Measurements from ENCODE around the gene PURB.
"Not testable (repeated sequence)": the region's sequence is repeated elsewhere in the genome, so short reads cannot be mapped to it uniquely, and the experiment has no call there.

Gene PURB

DNA sequence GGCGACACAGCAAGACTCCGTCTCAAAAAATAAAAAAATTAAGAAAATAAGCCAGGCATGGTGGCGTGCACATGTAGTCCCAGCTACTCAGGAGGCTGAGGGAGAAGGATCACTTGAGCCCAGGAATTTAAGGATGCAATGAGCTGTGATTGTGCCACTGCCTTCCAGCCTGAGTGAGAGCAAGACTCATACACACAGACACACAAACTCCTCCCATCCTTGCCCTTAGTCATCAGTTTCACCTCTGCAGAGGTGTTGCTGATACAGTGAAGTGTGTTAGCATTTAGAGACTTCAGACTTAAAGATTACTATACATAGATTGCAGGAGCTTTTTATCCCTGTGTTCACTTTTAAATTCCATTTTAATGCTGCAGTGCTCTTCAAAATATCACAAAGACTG, 31.9 kb downstream of the PURB start:
- peak in 1 of 2 donors; percentile 36 for DNase-seq (ENCODE audit: low read depth in 2 of 2)

DNA sequence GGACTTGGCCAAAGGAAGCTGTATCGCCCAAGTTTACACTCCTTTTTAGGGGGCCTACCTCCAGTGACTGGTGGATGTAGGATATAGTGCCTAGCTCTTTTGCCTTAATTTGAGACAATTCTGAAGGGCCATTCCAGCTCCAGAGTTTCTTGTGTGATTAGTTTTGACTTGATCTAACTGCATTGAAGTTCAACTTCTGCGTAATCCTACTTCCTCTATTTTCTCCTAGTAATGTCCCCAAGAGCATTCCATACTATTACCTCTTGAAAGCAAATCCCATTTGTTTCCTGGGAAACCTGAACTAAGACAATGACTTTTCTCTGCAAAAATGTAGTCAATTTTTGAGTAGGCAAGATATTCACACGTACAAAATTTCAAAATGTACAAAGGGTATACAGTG, 32.7 kb downstream of the PURB start:
- DNase-seq (ENCODE audit: low read depth in 2 of 2), result no peak

- DNase-seq (ENCODE audit: low read depth in 2 of 2), result no peak
These were observed 35.3 kb downstream of the PURB start for GRCh38 chr7:44849885-44850544.

DNA sequence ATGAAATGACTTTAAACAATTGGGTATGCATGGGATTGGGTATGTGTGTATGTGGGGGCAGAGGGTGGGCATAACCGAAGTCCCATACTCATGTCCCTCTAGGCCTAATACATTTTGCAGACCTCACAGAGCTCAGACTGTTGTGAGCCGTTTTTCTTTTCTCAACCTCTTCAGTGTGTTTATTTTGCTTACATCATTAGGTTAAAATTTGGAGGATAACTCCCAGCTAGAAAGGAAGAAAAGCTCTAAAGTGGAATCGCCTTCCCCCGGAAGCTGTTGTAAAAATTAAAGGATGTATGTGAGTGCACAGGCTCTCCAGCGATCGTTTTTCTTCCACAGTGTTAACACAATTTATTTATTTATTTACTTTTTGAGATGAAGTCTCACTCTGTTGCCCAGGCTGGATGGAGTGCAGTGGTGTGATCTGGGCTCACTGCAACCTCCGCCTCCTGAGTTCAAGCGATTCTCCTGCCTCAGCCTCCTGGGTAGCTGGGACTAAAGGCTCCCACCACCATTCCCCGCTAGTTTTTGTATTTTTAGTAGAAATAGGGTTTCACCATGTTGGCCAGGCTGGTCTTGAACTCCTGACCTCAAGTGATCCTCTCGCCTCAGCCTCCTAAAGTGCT, 36.0 kb downstream of the PURB start:
- DNase-seq (ENCODE audit: low read depth in 2 of 2), result no peak

DNA sequence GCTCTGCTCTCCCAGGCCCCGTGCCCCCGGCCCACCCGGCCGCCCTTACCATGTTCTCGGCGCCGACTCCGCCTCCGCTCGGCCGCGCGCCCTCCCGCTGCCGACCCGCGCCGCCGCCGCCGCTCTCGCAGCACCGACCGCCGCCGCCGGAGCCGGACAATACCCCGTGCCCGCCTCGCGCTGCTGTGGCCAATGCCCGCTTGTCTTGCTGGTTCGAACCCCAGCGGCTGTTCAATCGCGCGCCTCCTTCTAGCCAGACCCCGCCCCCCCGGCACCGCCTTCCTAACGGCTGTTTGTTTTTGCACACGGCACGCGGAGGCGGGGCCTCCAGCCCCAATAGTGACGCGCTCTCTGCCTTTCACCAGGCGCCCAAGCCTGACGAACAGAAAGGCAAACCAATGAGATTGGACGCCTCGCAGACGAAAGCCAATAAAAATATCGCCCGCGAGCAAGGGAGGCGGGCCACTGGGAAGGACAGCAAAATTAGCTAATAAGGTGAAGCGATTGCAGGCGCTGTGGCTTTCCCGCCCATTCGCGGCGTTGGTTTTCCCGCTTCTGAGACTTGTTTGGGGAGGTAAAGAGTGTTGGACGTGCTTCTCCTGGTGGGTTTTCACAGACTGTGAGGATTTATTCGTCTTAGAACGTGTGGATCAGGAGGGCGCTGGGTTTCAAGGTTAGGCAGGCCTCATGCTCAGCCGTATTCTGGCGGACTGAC, 37.3 kb downstream of the PURB start, which contains the start of gene H2AZ2:
H2AZ2 (minus strand) TSS at position 168 of the 715 bp plus-strand sequence; CDS start at position 52, 116 bp downstream.
- peak; percentile 100 for DNase-seq (ENCODE audit: low read depth in 2 of 2)

DNA sequence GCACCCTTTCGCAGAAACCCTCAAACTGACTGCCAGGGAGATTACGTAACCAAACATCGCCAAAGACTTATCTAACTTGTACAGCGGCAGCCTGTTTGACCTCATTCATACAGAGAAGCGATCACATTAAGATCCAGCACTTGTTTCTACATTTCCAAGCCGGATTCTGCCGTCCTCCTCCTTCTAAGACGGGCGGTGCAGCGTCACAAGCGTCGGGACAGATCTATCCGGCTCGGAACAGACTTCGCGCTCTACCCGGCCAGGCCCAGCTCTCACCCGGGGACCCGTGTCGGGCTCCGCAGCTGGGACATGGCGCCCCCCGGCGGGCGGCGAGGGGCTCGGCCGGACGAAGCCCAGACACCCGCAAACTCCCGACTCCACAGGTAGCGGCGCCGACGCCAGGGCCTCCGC, 37.8 kb downstream of the PURB start:
- DNase-seq (ENCODE audit: low read depth in 2 of 2), result peak; percentile 79 to 81

DNA sequence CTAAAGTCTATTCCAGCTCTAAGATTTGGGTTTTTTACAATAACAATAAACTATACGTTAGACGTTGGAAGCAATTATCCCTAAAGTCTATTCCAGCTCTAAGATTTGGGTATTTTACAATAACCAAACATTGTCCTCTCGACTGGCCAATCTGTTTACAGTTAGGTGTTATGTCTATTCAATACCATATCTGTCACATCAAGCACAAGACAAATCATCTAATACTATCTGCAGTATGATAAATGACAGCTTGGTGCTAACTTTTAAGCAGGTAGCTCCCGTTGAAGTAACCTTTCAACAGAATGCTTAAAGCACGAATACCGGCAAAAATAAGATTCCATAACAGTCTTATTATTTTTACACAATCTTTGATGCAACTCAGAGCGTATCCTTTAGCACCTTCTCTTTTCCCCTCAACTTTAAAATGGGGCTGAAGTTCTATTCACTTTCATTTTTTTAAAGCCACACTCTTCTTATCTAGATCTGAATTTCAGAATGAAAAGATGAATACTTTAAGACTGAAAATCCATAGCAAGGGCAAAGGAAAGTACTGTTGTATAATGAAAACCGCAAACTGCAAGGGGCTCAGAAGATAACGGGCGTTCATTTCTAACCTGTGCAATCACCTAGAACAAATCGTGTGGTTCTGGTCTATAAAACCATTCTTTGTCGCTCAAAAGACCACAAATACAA, 38.4 kb downstream of the PURB start:
- DNase-seq (ENCODE audit: low read depth in 2 of 2), result no peak

- DNase-seq (ENCODE audit: low read depth in 2 of 2), result not testable (repeated sequence)
These were observed 38.9 kb downstream of the PURB start for GRCh38 chr7:44846390-44846789.

- DNase-seq (ENCODE audit: low read depth in 2 of 2), result no peak
These were observed 39.9 kb downstream of the PURB start for GRCh38 chr7:44845451-44845850.

- DNase-seq (ENCODE audit: low read depth in 2 of 2), result not testable (repeated sequence)
These were observed 41.9 kb downstream of the PURB start for GRCh38 chr7:44843440-44843839.

DNA sequence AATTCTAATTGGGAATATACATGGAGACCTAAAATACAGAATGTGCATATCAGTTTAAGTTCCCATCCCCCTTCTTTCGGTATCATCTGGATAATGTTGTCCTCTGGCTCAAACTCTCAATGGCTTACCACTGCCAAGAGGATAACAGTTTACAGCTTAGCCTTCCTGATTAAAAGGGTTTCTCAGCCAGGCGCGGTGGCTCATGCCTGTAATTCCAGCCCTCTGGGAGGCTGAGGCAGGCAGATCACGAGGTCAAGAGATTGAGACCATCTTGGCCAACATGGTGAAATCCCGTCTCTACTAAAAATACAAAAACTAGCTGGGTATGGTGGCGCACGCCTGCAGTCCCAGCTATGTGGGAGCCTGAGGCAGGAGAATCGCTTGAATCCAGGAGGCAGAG, 42.7 kb downstream of the PURB start:
- not testable (repeated sequence) for DNase-seq (ENCODE audit: low read depth in 2 of 2)

GRCh38 chr7:44838751-44839150, 46.6 kb downstream of the PURB start:
- DNase-seq (ENCODE audit: low read depth in 2 of 2), result no peak

- DNase-seq (ENCODE audit: low read depth in 2 of 2), result no peak
These were observed 57.8 kb downstream of the PURB start for GRCh38 chr7:44827567-44827966.
